ENCODE results near the gene MMP24. TPM values are rescaled to one million over a fixed set of nuclear protein-coding genes. Genes with fewer than 3 reads are reported as not detected.

MMP24 gene
- total and polyA plus RNA-seq, 2 donors from 2014 or later: 10.7 to 12.4 TPM

- H3K27ac ChIP-seq (ENCODE audit: low read depth in 2 of 2, low read length in 2 of 2): no peak overlapping the region
- peaks cover 0 to 2% (median 0%) of the 10 kb centered on the region in 3 donors for H3K36me3 ChIP-seq (ENCODE audit: control insufficient read depth in 2 of 3, insufficient read depth in 3 of 3, low read length in 3 of 3)
- intact Hi-C loops (cut with DNase I): loop anchor here (5.0 kb wide), 1 partner anchor 142 kb away; no protein-coding TSS in a partner anchor
Measured at GRCh38 chr20:35300469-35301262, 74.2 kb downstream of the MMP24 start.

GRCh38 chr20:35301426-35301825 lies 74.9 kb downstream of the MMP24 start:
- TF ChIP-seq CTCF (IDR thresholded peaks at IDR 0.05; ENCODE audit: borderline replicate concordance, extremely low read depth, insufficient read depth): no peak
- no peak overlapping the region for H3K27ac ChIP-seq (ENCODE audit: low read depth in 2 of 2, low read length in 2 of 2)
- H3K9me3 ChIP-seq (ENCODE audit: control insufficient read depth in 2 of 3, insufficient read depth in 1 of 3, low read length in 3 of 3): no peaks in the 10 kb centered on the region
- no peak for FAIRE-seq
- no peak for DNase-seq
- H3K27me3 ChIP-seq (ENCODE audit: control insufficient read depth, insufficient read depth, low read length): no peaks in the 10 kb centered on the region
- no peak overlapping the region for H3K4me3 ChIP-seq (ENCODE audit: low read length in 3 of 3)
- H3K9ac ChIP-seq (ENCODE audit: low read length in 3 of 3): no peak overlapping the region
- intact Hi-C loops (cut with DNase I): loop anchor here (5.0 kb wide), 1 partner anchor 141 kb away; no protein-coding TSS in a partner anchor
- peaks cover 0 to 2% (median 0%) of the 10 kb centered on the region in 3 donors for H3K4me1 ChIP-seq (ENCODE audit: control insufficient read depth in 2 of 3, insufficient read depth in 2 of 3, low read depth in 1 of 3, low read length in 3 of 3)
- peaks cover 0 to 6% (median 0%) of the 10 kb centered on the region in 3 donors for H3K36me3 ChIP-seq (ENCODE audit: control insufficient read depth in 2 of 3, insufficient read depth in 3 of 3, low read length in 3 of 3)

More at GRCh38 chr20:35300469-35301262, 74.2 kb downstream of the MMP24 start:
- no peaks in the 10 kb centered on the region for H3K9me3 ChIP-seq (ENCODE audit: control insufficient read depth in 2 of 3, insufficient read depth in 1 of 3, low read length in 3 of 3)
- H3K4me1 ChIP-seq (ENCODE audit: control insufficient read depth in 2 of 3, insufficient read depth in 2 of 3, low read depth in 1 of 3, low read length in 3 of 3): peaks cover 0 to 2% (median 0%) of the 10 kb centered on the region in 3 donors
- DNase-seq (no peak), FAIRE-seq (no peak)
- TF ChIP-seq CTCF (IDR thresholded peaks at IDR 0.05; ENCODE audit: borderline replicate concordance, extremely low read depth, insufficient read depth): no peak
- no peak overlapping the region for H3K4me3 ChIP-seq (ENCODE audit: low read length in 3 of 3)
- H3K27me3 ChIP-seq (ENCODE audit: control insufficient read depth, insufficient read depth, low read length): no peaks in the 10 kb centered on the region
- H3K9ac ChIP-seq (ENCODE audit: low read length in 3 of 3): no peak overlapping the region

GRCh38 chr20:35302421-35303335 lies 76.2 kb downstream of the MMP24 start:
- FAIRE-seq: no peak

More at GRCh38 chr20:35302421-35303335, 76.2 kb downstream of the MMP24 start:
- TF ChIP-seq CTCF (IDR thresholded peaks at IDR 0.05; ENCODE audit: borderline replicate concordance, extremely low read depth, insufficient read depth): no peak
- no peaks in the 10 kb centered on the region for H3K27me3 ChIP-seq (ENCODE audit: control insufficient read depth, insufficient read depth, low read length)
- no peak overlapping the region for H3K4me3 ChIP-seq (ENCODE audit: low read length in 3 of 3)
- H3K27ac ChIP-seq (ENCODE audit: low read depth in 2 of 2, low read length in 2 of 2): no peak overlapping the region
- H3K9me3 ChIP-seq (ENCODE audit: control insufficient read depth in 2 of 3, insufficient read depth in 1 of 3, low read length in 3 of 3): no peaks in the 10 kb centered on the region
- H3K4me1 ChIP-seq (ENCODE audit: control insufficient read depth in 2 of 3, insufficient read depth in 2 of 3, low read depth in 1 of 3, low read length in 3 of 3): peaks cover 0 to 7% (median 3%) of the 10 kb centered on the region in 3 donors
- no peak overlapping the region for H3K9ac ChIP-seq (ENCODE audit: low read length in 3 of 3)
- intact Hi-C loops (cut with DNase I): loop anchor here (5.0 kb wide), 1 partner anchor 140 kb away; no protein-coding TSS in a partner anchor
- no peak for DNase-seq
- H3K36me3 ChIP-seq (ENCODE audit: control insufficient read depth in 2 of 3, insufficient read depth in 3 of 3, low read length in 3 of 3): peaks cover 0 to 6% (median 0%) of the 10 kb centered on the region in 3 donors

Measured in kidney (tissue), 14 donors.